HG03432 (cell line): Measurements from ENCODE around the gene LRP3.
"Not testable (repeated sequence)": the region's sequence is repeated elsewhere in the genome, so short reads cannot be mapped to it uniquely, and the experiment has no call there.

Experiments
- ATAC-seq: cut with Tn5 transposase; IDR thresholded peaks from one replicate; pipeline ENCODE4 v1.9.1; 2021; ENCODE audit warnings: mild to moderate bottlenecking, moderate library complexity; ENCODE audit not compliant: unreplicated experiment

LRP3 gene

GRCh38 chr19:33201886-33202545 lies 7.9 kb downstream of the LRP3 start:
- ATAC-seq = no peak

- ATAC-seq = no peak
These were observed 8.7 kb downstream of the LRP3 start for GRCh38 chr19:33202546-33203507.

GRCh38 chr19:33203529-33203928 lies 9.4 kb downstream of the LRP3 start:
- no peak for ATAC-seq

- ATAC-seq = no peak
These were observed 10.2 kb downstream of the LRP3 start for GRCh38 chr19:33204136-33204973.

- ATAC-seq = no peak
These were observed 11.0 kb downstream of the LRP3 start for GRCh38 chr19:33205110-33205509.

- no peak for ATAC-seq
These were observed 11.6 kb downstream of the LRP3 start for GRCh38 chr19:33205531-33206260.

GRCh38 chr19:33206261-33207039 lies 12.3 kb downstream of the LRP3 start:
- ATAC-seq = no peak

- no peak for ATAC-seq
These were observed 13.0 kb downstream of the LRP3 start for GRCh38 chr19:33207040-33207620.

GRCh38 chr19:33207903-33208302 lies 13.8 kb downstream of the LRP3 start:
- no peak for ATAC-seq

GRCh38 chr19:33208371-33208895 lies 14.3 kb downstream of the LRP3 start:
- ATAC-seq = no peak

GRCh38 chr19:33208904-33209849 lies 15.0 kb downstream of the LRP3 start:
- no peak for ATAC-seq

- ATAC-seq = not testable (repeated sequence)
These were observed 15.7 kb downstream of the LRP3 start for GRCh38 chr19:33209850-33210230.

- ATAC-seq = no peak
These were observed 16.3 kb downstream of the LRP3 start for GRCh38 chr19:33210266-33210940.

- ATAC-seq = no peak
These were observed 17.8 kb downstream of the LRP3 start for GRCh38 chr19:33211794-33212435.

- no peak for ATAC-seq
These were observed 18.5 kb downstream of the LRP3 start for GRCh38 chr19:33212436-33213172.

- no peak for ATAC-seq
These were observed 20.5 kb downstream of the LRP3 start for GRCh38 chr19:33214596-33214995.
